ENCODE data around the gene GPR78. TPM values are rescaled to one million over a fixed set of nuclear protein-coding genes. Genes with fewer than 3 reads are reported as not detected.

GPR78 gene
- total RNA-seq, 1 donor from 2014 or later, result 0.97 TPM

- no peaks in the 10 kb centered on the region for H3K36me3 Mint-ChIP-seq
- H3K27me3 Mint-ChIP-seq, result peaks cover 55% of the 10 kb centered on the region
- no peak overlapping the region for H3K27ac Mint-ChIP-seq
- H3K4me3 Mint-ChIP-seq, result no peak overlapping the region
- H3K9me3 Mint-ChIP-seq, result no peaks in the 10 kb centered on the region
- no peaks in the 10 kb centered on the region for H3K4me1 Mint-ChIP-seq (ENCODE audit: unreplicated experiment)
- DNase-seq (ENCODE audit: extremely low spot score, unreplicated experiment), result no peak
- TF ChIP-seq, protein P1, sequence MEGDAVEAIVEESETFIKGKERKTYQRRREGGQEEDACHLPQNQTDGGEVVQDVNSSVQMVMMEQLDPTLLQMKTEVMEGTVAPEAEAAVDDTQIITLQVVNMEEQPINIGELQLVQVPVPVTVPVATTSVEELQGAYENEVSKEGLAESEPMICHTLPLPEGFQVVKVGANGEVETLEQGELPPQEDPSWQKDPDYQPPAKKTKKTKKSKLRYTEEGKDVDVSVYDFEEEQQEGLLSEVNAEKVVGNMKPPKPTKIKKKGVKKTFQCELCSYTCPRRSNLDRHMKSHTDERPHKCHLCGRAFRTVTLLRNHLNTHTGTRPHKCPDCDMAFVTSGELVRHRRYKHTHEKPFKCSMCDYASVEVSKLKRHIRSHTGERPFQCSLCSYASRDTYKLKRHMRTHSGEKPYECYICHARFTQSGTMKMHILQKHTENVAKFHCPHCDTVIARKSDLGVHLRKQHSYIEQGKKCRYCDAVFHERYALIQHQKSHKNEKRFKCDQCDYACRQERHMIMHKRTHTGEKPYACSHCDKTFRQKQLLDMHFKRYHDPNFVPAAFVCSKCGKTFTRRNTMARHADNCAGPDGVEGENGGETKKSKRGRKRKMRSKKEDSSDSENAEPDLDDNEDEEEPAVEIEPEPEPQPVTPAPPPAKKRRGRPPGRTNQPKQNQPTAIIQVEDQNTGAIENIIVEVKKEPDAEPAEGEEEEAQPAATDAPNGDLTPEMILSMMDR (conservative IDR thresholded peaks at IDR 0.05), result no peak
Observed at GRCh38 chr4:8577972-8578371, 2.2 kb upstream of the GPR78 start.

GRCh38 chr4:8578717-8579116 lies 1.5 kb upstream of the GPR78 start:
- peak overlapping the region; percentile 44 for H3K4me3 Mint-ChIP-seq
- no peak for DNase-seq (ENCODE audit: extremely low spot score, unreplicated experiment)
- no peak overlapping the region for H3K27ac Mint-ChIP-seq
- no peaks in the 10 kb centered on the region for H3K4me1 Mint-ChIP-seq (ENCODE audit: unreplicated experiment)
- H3K36me3 Mint-ChIP-seq, result no peaks in the 10 kb centered on the region
- H3K27me3 Mint-ChIP-seq, result peaks cover 60% of the 10 kb centered on the region
- H3K9me3 Mint-ChIP-seq, result no peaks in the 10 kb centered on the region
- TF ChIP-seq, protein P1 (conservative IDR thresholded peaks at IDR 0.05), result no peak

- Mint-ChIP-seq H3K4me3 (peak overlapping the region; percentile 75), H3K27me3 (peaks cover 70% of the 10 kb centered on the region)
Observed at GRCh38 chr4:8579526-8580320, 469 bp upstream of the GPR78 start.

DNA sequence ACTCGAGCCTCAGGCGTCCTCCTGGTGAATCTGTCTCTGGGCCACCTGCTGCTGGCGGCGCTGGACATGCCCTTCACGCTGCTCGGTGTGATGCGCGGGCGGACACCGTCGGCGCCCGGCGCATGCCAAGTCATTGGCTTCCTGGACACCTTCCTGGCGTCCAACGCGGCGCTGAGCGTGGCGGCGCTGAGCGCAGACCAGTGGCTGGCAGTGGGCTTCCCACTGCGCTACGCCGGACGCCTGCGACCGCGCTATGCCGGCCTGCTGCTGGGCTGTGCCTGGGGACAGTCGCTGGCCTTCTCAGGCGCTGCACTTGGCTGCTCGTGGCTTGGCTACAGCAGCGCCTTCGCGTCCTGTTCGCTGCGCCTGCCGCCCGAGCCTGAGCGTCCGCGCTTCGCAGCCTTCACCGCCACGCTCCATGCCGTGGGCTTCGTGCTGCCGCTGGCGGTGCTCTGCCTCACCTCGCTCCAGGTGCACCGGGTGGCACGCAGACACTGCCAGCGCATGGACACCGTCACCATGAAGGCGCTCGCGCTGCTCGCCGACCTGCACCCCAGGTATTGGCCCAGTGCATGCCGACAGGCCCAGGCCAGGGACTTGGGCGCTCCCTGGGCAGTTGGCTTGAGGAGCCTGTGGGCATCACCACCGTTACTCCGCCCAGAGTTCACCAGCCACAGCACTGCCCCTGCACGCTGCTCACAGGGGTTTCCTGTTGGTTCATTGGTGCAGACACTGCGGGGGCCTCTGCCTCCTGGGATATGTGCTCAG lies 1.1 kb downstream of the GPR78 start:
- H3K9me3 Mint-ChIP-seq, result no peaks in the 10 kb centered on the region
- H3K4me1 Mint-ChIP-seq (ENCODE audit: unreplicated experiment), result no peaks in the 10 kb centered on the region
- peak overlapping the region; percentile 70 for H3K4me3 Mint-ChIP-seq
- DNase-seq (ENCODE audit: extremely low spot score, unreplicated experiment), result no peak
- H3K27ac Mint-ChIP-seq, result no peak overlapping the region
- no peaks in the 10 kb centered on the region for H3K36me3 Mint-ChIP-seq
- peaks cover 73% of the 10 kb centered on the region for H3K27me3 Mint-ChIP-seq
- TF ChIP-seq, protein P1 (conservative IDR thresholded peaks at IDR 0.05), result no peak

More at GRCh38 chr4:8579526-8580320, 469 bp upstream of the GPR78 start:
- TF ChIP-seq, protein P1 (conservative IDR thresholded peaks at IDR 0.05), result no peak
- no peak for DNase-seq (ENCODE audit: extremely low spot score, unreplicated experiment)
- Mint-ChIP-seq H3K4me1 (ENCODE audit: unreplicated experiment) (no peaks in the 10 kb centered on the region), H3K27ac (no peak overlapping the region), H3K36me3 (no peaks in the 10 kb centered on the region), H3K9me3 (no peaks in the 10 kb centered on the region)

GRCh38 chr4:8582016-8582415 lies 1.8 kb downstream of the GPR78 start:
- Mint-ChIP-seq H3K27ac (no peak overlapping the region), H3K9me3 (no peaks in the 10 kb centered on the region), H3K4me3 (no peak overlapping the region), H3K27me3 (peaks cover 74% of the 10 kb centered on the region), H3K4me1 (ENCODE audit: unreplicated experiment) (no peaks in the 10 kb centered on the region), H3K36me3 (no peaks in the 10 kb centered on the region)
- TF ChIP-seq, protein P1 (conservative IDR thresholded peaks at IDR 0.05), result no peak
- DNase-seq (ENCODE audit: extremely low spot score, unreplicated experiment), result no peak
